Ishikawa (cell line): ENCODE measurements around the gene CHCHD5.

ENCODE experiments used
- NFIC ChIP-seq: IDR thresholded peaks from 2 replicates; pipeline ENCODE4 v1.6.1; 2012
- YY1 ChIP-seq: IDR thresholded peaks from 2 replicates; pipeline ENCODE4 v1.6.1; 2012; ENCODE audit warnings: low read depth

DNA sequence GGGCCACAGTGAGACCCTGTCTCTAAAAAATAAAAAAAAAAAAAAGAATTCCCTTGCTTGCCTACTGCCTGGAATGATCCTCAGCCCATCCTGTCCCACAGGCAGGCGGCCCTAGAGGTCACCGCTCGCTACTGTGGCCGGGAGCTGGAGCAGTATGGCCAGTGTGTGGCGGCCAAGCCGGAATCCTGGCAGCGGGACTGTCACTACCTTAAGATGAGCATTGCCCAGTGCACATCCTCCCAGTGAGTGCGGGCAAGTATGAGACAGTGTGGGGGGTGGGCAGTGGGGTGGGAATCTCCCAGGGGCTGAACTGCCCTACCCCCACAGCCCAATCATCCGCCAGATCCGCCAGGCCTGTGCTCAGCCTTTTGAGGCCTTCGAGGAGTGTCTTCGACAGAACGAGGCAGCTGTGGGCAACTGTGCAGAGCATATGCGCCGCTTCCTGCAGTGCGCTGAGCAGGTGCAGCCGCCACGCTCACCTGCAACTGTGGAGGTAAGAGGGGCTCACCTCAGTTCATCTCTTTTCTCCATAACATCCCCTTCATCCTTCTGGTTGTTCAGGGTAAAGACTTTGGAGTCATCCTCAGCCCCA is 1.6 kb downstream of the CHCHD5 start:
- no peak for TF ChIP-seq YY1
- no peak for TF ChIP-seq NFIC
